Lung (tissue), 12 donors: Measurements from ENCODE around the gene KBTBD12. TPM values are rescaled to one million over a fixed set of nuclear protein-coding genes. Genes with fewer than 3 reads are reported as not detected.

Source experiments
- ATAC-seq: fragments of 200-7000 bp; cut with Tn5 transposase; one replicate; pipeline ENCODE4 v1.9.1; 2020; ENCODE audit warnings: moderate number of reproducible peaks; ENCODE audit not compliant: insufficient read depth, low FRiP score
- DNase-seq, 3 donors: peaks; one replicate each; pipeline ENCODE4 v3.0.0-alpha.2; 2013 to 2017
- H3K27ac ChIP-seq, 2 donors: one replicate each; pipeline ENCODE4 v1.5.1; 2013; ENCODE audit warnings: mild to moderate bottlenecking in 2 of 2, moderate library complexity in 2 of 2, control low read depth in 1 of 2, inconsistent platforms in 1 of 2, low read depth in 1 of 2, low read length in 1 of 2
- H3K27me3 ChIP-seq, 3 donors: one replicate each; pipeline ENCODE4 v1.5.1; 2013; ENCODE audit warnings: low read length in 2 of 3; ENCODE audit not compliant: control insufficient read depth in 3 of 3, insufficient read depth in 3 of 3
- H3K36me3 ChIP-seq, 4 donors: one replicate each; pipeline ENCODE4 v1.5.1; 2013; ENCODE audit warnings: low read length in 4 of 4, mild to moderate bottlenecking in 1 of 4, moderate library complexity in 1 of 4; ENCODE audit not compliant: control insufficient read depth in 4 of 4, insufficient read depth in 4 of 4
- H3K4me1 ChIP-seq, 5 donors: one replicate each; pipeline ENCODE4 v1.5.1; 2013; ENCODE audit warnings: low read length in 5 of 5, mild to moderate bottlenecking in 2 of 5, moderate library complexity in 1 of 5; ENCODE audit not compliant: control insufficient read depth in 5 of 5, insufficient read depth in 5 of 5
- H3K4me3 ChIP-seq: one replicate; pipeline ENCODE4 v1.5.1; 2013; ENCODE audit warnings: mild to moderate bottlenecking, control low read depth, moderate library complexity
- H3K9ac ChIP-seq, 2 donors: one replicate each; pipeline ENCODE4 v1.5.1; 2013; ENCODE audit warnings: low read length in 2 of 2, control low read depth in 1 of 2; ENCODE audit not compliant: insufficient read depth in 1 of 2
- H3K9me3 ChIP-seq, 4 donors: one replicate each; pipeline ENCODE4 v1.5.1; 2013; ENCODE audit warnings: low read length in 3 of 4, mild to moderate bottlenecking in 1 of 4, moderate library complexity in 1 of 4; ENCODE audit not compliant: control insufficient read depth in 4 of 4, insufficient read depth in 3 of 4
- WGBS, 2 donors: extraction: QIAGEN DNeasy Blood & Tissue Kit; methylation state at CpG; one replicate each; pipeline ENCODE4 v1.1.7; 2013; 5-methylcytosine and 5-hydroxymethylcytosine counted together
- polyA plus RNA-seq, 2 donors: library from polyadenylated mRNA; stranded (reverse); fragments of 200-250 nt; gene quantifications; one replicate each; pipeline ENCODE4 v1.2.1, GENCODE V29; 2013
- total RNA-seq, 2 donors: library from RNA; depleted of rRNA in 1 of 2; stranded (reverse); fragments of >200 nt in 1 of 2; gene quantifications; one replicate each; pipeline ENCODE4 v1.2.1, GENCODE V29; 2014 to 2021
- TF ChIP-seq, protein P1 (sequence below): IDR thresholded peaks from 2 replicates; pipeline ENCODE4 v1.5.1; 2012; ENCODE audit warnings: mild to moderate bottlenecking; ENCODE audit errors: control extremely low read depth, extremely low read depth
- donor health status: control.
- donor health status: control.
- donor health status: Bipolar disorder and iron deficiency.
- donor health status: healthy.
- donor health status: DM: yes; HTN: yes; CAD: no.

KBTBD12 gene
- total and polyA plus RNA-seq, 4 donors: 0.29 to 3.1 (median 0.62) TPM

DNA sequence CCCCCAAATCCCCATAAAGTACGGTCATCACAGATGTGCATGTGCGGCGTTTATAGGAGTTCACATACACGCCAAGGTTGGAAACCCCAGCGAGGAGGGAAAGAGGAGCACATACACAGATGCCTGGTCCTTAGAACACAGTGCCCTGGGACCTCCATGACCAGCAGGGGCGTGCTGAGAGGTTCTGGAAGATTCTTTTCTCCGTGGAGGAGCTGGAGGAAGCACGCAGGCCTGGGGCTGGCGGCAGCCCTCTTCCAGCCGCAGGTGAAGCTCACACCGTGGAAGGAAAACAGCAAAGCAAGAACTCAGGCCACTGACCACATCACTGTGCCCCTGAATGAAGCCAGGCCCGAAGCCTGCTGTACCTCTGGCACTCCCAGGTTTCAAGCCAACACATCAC lies 76.2 kb downstream of the KBTBD12 start:
- ATAC-seq (no peak), DNase-seq (no peak)
- Histone ChIP-seq H3K27ac (no peak overlapping the region), H3K9me3 (no peaks in the 10 kb centered on the region), H3K36me3 (no peaks in the 10 kb centered on the region), H3K9ac (no peak overlapping the region), H3K4me3 (no peak overlapping the region), H3K4me1 (no peaks in the 10 kb centered on the region), H3K27me3 (no peaks in the 10 kb centered on the region)
- 93 to 98% methylated on average over 12 of the region's 12 CpGs for WGBS, 2 donors
- TF ChIP-seq, protein P1, sequence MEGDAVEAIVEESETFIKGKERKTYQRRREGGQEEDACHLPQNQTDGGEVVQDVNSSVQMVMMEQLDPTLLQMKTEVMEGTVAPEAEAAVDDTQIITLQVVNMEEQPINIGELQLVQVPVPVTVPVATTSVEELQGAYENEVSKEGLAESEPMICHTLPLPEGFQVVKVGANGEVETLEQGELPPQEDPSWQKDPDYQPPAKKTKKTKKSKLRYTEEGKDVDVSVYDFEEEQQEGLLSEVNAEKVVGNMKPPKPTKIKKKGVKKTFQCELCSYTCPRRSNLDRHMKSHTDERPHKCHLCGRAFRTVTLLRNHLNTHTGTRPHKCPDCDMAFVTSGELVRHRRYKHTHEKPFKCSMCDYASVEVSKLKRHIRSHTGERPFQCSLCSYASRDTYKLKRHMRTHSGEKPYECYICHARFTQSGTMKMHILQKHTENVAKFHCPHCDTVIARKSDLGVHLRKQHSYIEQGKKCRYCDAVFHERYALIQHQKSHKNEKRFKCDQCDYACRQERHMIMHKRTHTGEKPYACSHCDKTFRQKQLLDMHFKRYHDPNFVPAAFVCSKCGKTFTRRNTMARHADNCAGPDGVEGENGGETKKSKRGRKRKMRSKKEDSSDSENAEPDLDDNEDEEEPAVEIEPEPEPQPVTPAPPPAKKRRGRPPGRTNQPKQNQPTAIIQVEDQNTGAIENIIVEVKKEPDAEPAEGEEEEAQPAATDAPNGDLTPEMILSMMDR: no peak

DNA sequence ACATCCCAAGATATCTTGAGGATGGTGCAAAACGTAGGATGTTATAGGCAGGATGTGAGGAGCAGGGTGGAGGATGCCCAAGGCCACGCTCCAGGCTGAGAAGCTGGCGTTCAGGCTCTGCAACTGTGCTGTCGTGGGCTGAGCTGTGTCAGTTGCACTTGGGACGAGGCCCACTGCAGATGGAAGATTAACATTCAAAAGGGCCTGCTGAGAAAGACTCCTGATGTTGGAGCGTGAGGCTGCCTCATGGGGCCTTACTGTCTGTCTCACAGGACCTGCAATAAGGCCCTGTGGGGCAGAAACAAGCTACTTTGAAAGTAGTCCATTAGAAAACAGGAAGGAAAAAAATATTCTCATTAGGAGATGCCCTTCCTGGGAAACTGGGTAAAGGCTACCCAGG lies 76.6 kb downstream of the KBTBD12 start:
- no peak for ATAC-seq
- no peaks in the 10 kb centered on the region for H3K27me3 ChIP-seq
- H3K4me3 ChIP-seq: no peak overlapping the region
- H3K9me3 ChIP-seq: no peaks in the 10 kb centered on the region
- no peak overlapping the region for H3K27ac ChIP-seq
- DNase-seq: no peak
- 86 to 92% methylated on average over 6 of the region's 6 CpGs for WGBS, 2 donors
- TF ChIP-seq, protein P1: no peak
- H3K9ac ChIP-seq: no peak overlapping the region
- H3K4me1 ChIP-seq: no peaks in the 10 kb centered on the region
- H3K36me3 ChIP-seq: no peaks in the 10 kb centered on the region

- no peaks in the 10 kb centered on the region for H3K36me3 ChIP-seq
- no peaks in the 10 kb centered on the region for H3K27me3 ChIP-seq
- DNase-seq (no peak), ATAC-seq (no peak)
- no peak overlapping the region for H3K4me3 ChIP-seq
- WGBS, 2 donors: 86 to 91% methylated on average over 5 of the region's 5 CpGs
- no peak overlapping the region for H3K9ac ChIP-seq
- no peaks in the 10 kb centered on the region for H3K9me3 ChIP-seq
- TF ChIP-seq, protein P1: no peak
- no peak overlapping the region for H3K27ac ChIP-seq
- H3K4me1 ChIP-seq: no peaks in the 10 kb centered on the region
Observed at GRCh38 chr3:127992127-127992526, 77.1 kb downstream of the KBTBD12 start.

- H3K27me3 ChIP-seq: no peaks in the 10 kb centered on the region
- H3K9me3 ChIP-seq: no peaks in the 10 kb centered on the region
- H3K36me3 ChIP-seq: no peaks in the 10 kb centered on the region
- peaks cover 0 to 3% (median 0%) of the 10 kb centered on the region in 5 donors for H3K4me1 ChIP-seq
- TF ChIP-seq, protein P1: no peak
- DNase-seq (no peak), ATAC-seq (no peak)
- H3K27ac ChIP-seq: no peak overlapping the region
- no peak overlapping the region for H3K4me3 ChIP-seq
- no peak overlapping the region for H3K9ac ChIP-seq
Observed at GRCh38 chr3:127994011-127994410, 79.0 kb downstream of the KBTBD12 start.
